HG03108 (cell line): Measurements from ENCODE around the gene CETN3.
"Not testable (repeated sequence)": the region's sequence is repeated elsewhere in the genome, so short reads cannot be mapped to it uniquely, and the experiment has no call there.

Source experiments
- ATAC-seq: cut with Tn5 transposase; IDR thresholded peaks from one replicate; pipeline ENCODE4 v1.9.1; 2021; ENCODE audit warnings: moderate library complexity; ENCODE audit not compliant: unreplicated experiment

The CETN3 gene

GRCh38 chr5:90383903-90384302, 25.7 kb downstream of the CETN3 start:
- ATAC-seq = no peak

GRCh38 chr5:90381213-90381929, 28.2 kb downstream of the CETN3 start:
- no peak for ATAC-seq

GRCh38 chr5:90379652-90380051, 29.9 kb downstream of the CETN3 start:
- ATAC-seq = no peak

- ATAC-seq = no peak
Observed at GRCh38 chr5:90378752-90379151, 30.8 kb downstream of the CETN3 start.

- not testable (repeated sequence) for ATAC-seq
Observed at GRCh38 chr5:90371269-90371668, 38.3 kb downstream of the CETN3 start.

GRCh38 chr5:90368454-90369246, 40.9 kb downstream of the CETN3 start:
- peak; percentile 87 for ATAC-seq

- no peak for ATAC-seq
Observed at GRCh38 chr5:90367879-90368278, 41.7 kb downstream of the CETN3 start.

- ATAC-seq = no peak
Observed at GRCh38 chr5:90366948-90367347, 42.6 kb downstream of the CETN3 start.

GRCh38 chr5:90365328-90365727, 44.2 kb downstream of the CETN3 start:
- ATAC-seq = no peak

GRCh38 chr5:90359073-90359920, 50.3 kb downstream of the CETN3 start:
- no peak for ATAC-seq

- ATAC-seq = no peak
Observed at GRCh38 chr5:90356622-90357021, 52.9 kb downstream of the CETN3 start.

GRCh38 chr5:90356176-90356575, 53.4 kb downstream of the CETN3 start:
- no peak for ATAC-seq

GRCh38 chr5:90355635-90356034, 53.9 kb downstream of the CETN3 start:
- ATAC-seq = no peak

GRCh38 chr5:90353254-90353653, 56.3 kb downstream of the CETN3 start:
- peak; percentile 70 for ATAC-seq

- no peak for ATAC-seq
Observed at GRCh38 chr5:90351101-90351500, 58.5 kb downstream of the CETN3 start.

GRCh38 chr5:90347462-90347861, 62.1 kb downstream of the CETN3 start:
- peak; percentile 81 for ATAC-seq

- no peak for ATAC-seq
Observed at GRCh38 chr5:90345684-90346083, 63.9 kb downstream of the CETN3 start.

- ATAC-seq = no peak
Observed at GRCh38 chr5:90344689-90345088, 64.9 kb downstream of the CETN3 start.

GRCh38 chr5:90343731-90344130, 65.8 kb downstream of the CETN3 start:
- not testable (repeated sequence) for ATAC-seq

- ATAC-seq = no peak
Observed at GRCh38 chr5:90342576-90342975, 67.0 kb downstream of the CETN3 start.
